SK-N-MC (cell line): ENCODE measurements around the gene SLC9A9.

Experiments used
- EZH2 ChIP-seq: fragments of 200-600 bp; sonication (generic); IDR thresholded peaks from one replicate; pipeline ENCODE4 v1.6.1; 2017; ENCODE audit warnings: antibody characterized with exemption
- FOXP2 ChIP-seq: optimal IDR thresholded peaks from 2 replicates; pipeline ENCODE3; 2011; ENCODE audit warnings: mild to moderate bottlenecking, moderate library complexity; ENCODE audit not compliant: insufficient read depth; ENCODE audit errors: extremely low read length, control extremely low read depth
- POLR2AphosphoS5 ChIP-seq: IDR thresholded peaks from 2 replicates; pipeline ENCODE4 v1.6.1; 2012; ENCODE audit warnings: mild to moderate bottlenecking, low read depth, low read length, borderline replicate concordance

GRCh38 chr3:143597774-143598652, 250.3 kb downstream of the SLC9A9 start:
- TF ChIP-seq POLR2AphosphoS5 (no peak), EZH2 (no peak), FOXP2 (no peak)
